Duodenal mucosa (tissue), 2 donors: ENCODE measurements around the gene EHD4.

Source experiments
- H3K27ac ChIP-seq: one replicate; pipeline ENCODE4 v1.7.0; 2013; ENCODE audit warnings: low read depth, low read length
- H3K27me3 ChIP-seq, 2 donors: one replicate each; pipeline ENCODE4 v1.7.0; 2013; ENCODE audit warnings: low read length in 2 of 2, control low read depth in 1 of 2; ENCODE audit not compliant: insufficient read depth in 2 of 2, control insufficient read depth in 1 of 2
- H3K36me3 ChIP-seq, 2 donors: one replicate each; pipeline ENCODE4 v1.7.0; 2013; ENCODE audit warnings: low read length in 2 of 2, control low read depth in 1 of 2; ENCODE audit not compliant: insufficient read depth in 2 of 2, control insufficient read depth in 1 of 2
- H3K4me1 ChIP-seq, 2 donors: one replicate each; pipeline ENCODE4 v1.7.0; 2013; ENCODE audit warnings: low read length in 2 of 2, control low read depth in 1 of 2; ENCODE audit not compliant: insufficient read depth in 2 of 2, control insufficient read depth in 1 of 2
- H3K4me3 ChIP-seq, 2 donors: one replicate each; pipeline ENCODE4 v1.7.0; 2013; ENCODE audit warnings: low read length in 2 of 2, low read depth in 1 of 2
- H3K9ac ChIP-seq, 2 donors: one replicate each; pipeline ENCODE4 v1.7.0; 2013; ENCODE audit warnings: low read length in 2 of 2, low read depth in 1 of 2
- H3K9me3 ChIP-seq, 2 donors: one replicate each; pipeline ENCODE4 v1.7.0; 2013; ENCODE audit warnings: low read length in 2 of 2, control low read depth in 1 of 2; ENCODE audit not compliant: control insufficient read depth in 1 of 2

Gene EHD4

GRCh38 chr15:41972253-41973242 is at the start of gene EHD4:
Gene EHD4, minus strand, starts transcription at chr15:41972557. Its CDS starts 63 bp downstream, at chr15:41972494.
- Histone ChIP-seq H3K27ac (peak within 1 kb of the TSS; percentile 95), H3K9ac (peak within 1 kb of the TSS; percentile 57 to 92), H3K36me3 (no peaks in the 10 kb centered on the region), H3K4me1 (peaks cover 19 to 20% of the 10 kb centered on the region in 2 donors), H3K4me3 (peak within 1 kb of the TSS; percentile 78 to 97), H3K27me3 (peaks cover 0 to 2% of the 10 kb centered on the region in 2 donors), H3K9me3 (no peaks in the 10 kb centered on the region)

- Histone ChIP-seq H3K27ac (no peak overlapping the region), H3K4me1 (no peaks in the 10 kb centered on the region), H3K9me3 (no peaks in the 10 kb centered on the region), H3K4me3 (no peak overlapping the region), H3K36me3 (no peaks in the 10 kb centered on the region), H3K9ac (no peak overlapping the region), H3K27me3 (no peaks in the 10 kb centered on the region)
These were observed 49.2 kb upstream of the EHD4 start for GRCh38 chr15:42021593-42021992.

- no peak within 1 kb of the TSS for H3K27ac ChIP-seq
- no peaks in the 10 kb centered on the region for H3K4me1 ChIP-seq
These were observed 48.4 kb upstream of the EHD4 start, which contains the start of gene PLA2G4E for GRCh38 chr15:42020713-42021273. Gene PLA2G4E, minus strand, starts transcription at chr15:42021042. Its CDS starts 12 bp downstream, at chr15:42021030.

GRCh38 chr15:42018306-42019224 is 46.2 kb upstream of the EHD4 start:
- no peaks in the 10 kb centered on the region for H3K36me3 ChIP-seq
- H3K4me3 ChIP-seq, result no peak overlapping the region
- H3K9ac ChIP-seq, result no peak overlapping the region
- H3K4me1 ChIP-seq, result no peaks in the 10 kb centered on the region
- no peak overlapping the region for H3K27ac ChIP-seq
- H3K9me3 ChIP-seq, result no peaks in the 10 kb centered on the region
- H3K27me3 ChIP-seq, result no peaks in the 10 kb centered on the region

More at GRCh38 chr15:42020713-42021273, 48.4 kb upstream of the EHD4 start, which contains the start of gene PLA2G4E:
- no peak within 1 kb of the TSS for H3K4me3 ChIP-seq
- H3K27me3 ChIP-seq, result no peaks in the 10 kb centered on the region
- no peak within 1 kb of the TSS for H3K9ac ChIP-seq
- no peaks in the 10 kb centered on the region for H3K9me3 ChIP-seq
- H3K36me3 ChIP-seq, result no peaks in the 10 kb centered on the region

GRCh38 chr15:42016971-42017370 is 44.6 kb upstream of the EHD4 start:
- no peak overlapping the region for H3K27ac ChIP-seq
- no peaks in the 10 kb centered on the region for H3K27me3 ChIP-seq
- H3K9ac ChIP-seq, result no peak overlapping the region
- H3K4me1 ChIP-seq, result peaks cover 4 to 6% of the 10 kb centered on the region in 2 donors
- H3K9me3 ChIP-seq, result no peaks in the 10 kb centered on the region
- no peaks in the 10 kb centered on the region for H3K36me3 ChIP-seq
- no peak overlapping the region for H3K4me3 ChIP-seq

- Histone ChIP-seq H3K4me1 (peaks cover 7 to 18% of the 10 kb centered on the region in 2 donors), H3K9ac (no peak overlapping the region), H3K9me3 (no peaks in the 10 kb centered on the region), H3K36me3 (no peaks in the 10 kb centered on the region), H3K27me3 (no peaks in the 10 kb centered on the region), H3K4me3 (no peak overlapping the region), H3K27ac (no peak overlapping the region)
These were observed 42.0 kb upstream of the EHD4 start for GRCh38 chr15:42014406-42014805.

- H3K9me3 ChIP-seq, result no peaks in the 10 kb centered on the region
- H3K27ac ChIP-seq, result no peak overlapping the region
- H3K4me3 ChIP-seq, result no peak overlapping the region
- H3K27me3 ChIP-seq, result no peaks in the 10 kb centered on the region
- H3K36me3 ChIP-seq, result no peaks in the 10 kb centered on the region
- H3K4me1 ChIP-seq, result peaks cover 7 to 18% of the 10 kb centered on the region in 2 donors
- no peak overlapping the region for H3K9ac ChIP-seq
These were observed 40.6 kb upstream of the EHD4 start for GRCh38 chr15:42012928-42013482.

- Histone ChIP-seq H3K27ac (no peak overlapping the region), H3K4me1 (peaks cover 7 to 18% of the 10 kb centered on the region in 2 donors), H3K36me3 (no peaks in the 10 kb centered on the region), H3K27me3 (no peaks in the 10 kb centered on the region), H3K9me3 (no peaks in the 10 kb centered on the region), H3K4me3 (no peak overlapping the region), H3K9ac (no peak overlapping the region)
These were observed 39.9 kb upstream of the EHD4 start for GRCh38 chr15:42012241-42012640.

GRCh38 chr15:42011074-42011473 is 38.7 kb upstream of the EHD4 start:
- H3K27me3 ChIP-seq, result no peaks in the 10 kb centered on the region
- H3K9me3 ChIP-seq, result no peaks in the 10 kb centered on the region
- H3K4me1 ChIP-seq, result peaks cover 7 to 18% of the 10 kb centered on the region in 2 donors
- H3K9ac ChIP-seq, result no peak overlapping the region
- H3K27ac ChIP-seq, result no peak overlapping the region
- H3K36me3 ChIP-seq, result no peaks in the 10 kb centered on the region
- H3K4me3 ChIP-seq, result no peak overlapping the region
